ENCODE measurements around the gene LMNA.

Gene LMNA

GRCh38 chr1:156103521-156103947 is 11.0 kb upstream of the LMNA start:
- TF ChIP-seq POLR2AphosphoS5 (IDR thresholded peaks at IDR 0.05; ENCODE audit: low read depth) (no peak), SPI1 (IDR thresholded peaks at IDR 0.05; ENCODE audit: borderline replicate concordance, low read depth) (no peak), CTCF (IDR thresholded peaks at IDR 0.05; ENCODE audit: insufficient read depth, low read length) (no peak)

GRCh38 chr1:156104065-156104810 is 10.3 kb upstream of the LMNA start:
- TF ChIP-seq GABPA (IDR thresholded peaks at IDR 0.05; ENCODE audit: low read depth) (no peak), POLR2AphosphoS5 (IDR thresholded peaks at IDR 0.05; ENCODE audit: low read depth) (no peak), CTCF (IDR thresholded peaks at IDR 0.05; ENCODE audit: insufficient read depth, low read length) (no peak), SPI1 (IDR thresholded peaks at IDR 0.05; ENCODE audit: borderline replicate concordance, low read depth) (no peak), REST (IDR thresholded peaks at IDR 0.05; ENCODE audit: insufficient replicate concordance, low read depth) (no peak)
- Histone ChIP-seq H3K27me3 (ENCODE audit: insufficient read depth, poor library complexity, severe bottlenecking) (no peaks in the 10 kb centered on the region), H3K4me3 (replicated peaks; ENCODE audit: insufficient read depth, low read length) (no peak overlapping the region), H3K27ac (replicated peaks) (peak overlapping the region; percentile 62)
- peak in 1 of 2 experiments; percentile 48 for DNase-seq (ENCODE audit: low read depth in 1 of 2, low spot score in 1 of 2)

More at GRCh38 chr1:156103521-156103947, 11.0 kb upstream of the LMNA start:
- H3K27me3 ChIP-seq (ENCODE audit: insufficient read depth, poor library complexity, severe bottlenecking) = no peaks in the 10 kb centered on the region
- no peak for DNase-seq (ENCODE audit: low read depth in 1 of 2, low spot score in 1 of 2)
- H3K27ac ChIP-seq (replicated peaks) = peak overlapping the region; percentile 62
- no peak overlapping the region for H3K4me3 ChIP-seq (replicated peaks; ENCODE audit: insufficient read depth, low read length)

GRCh38 chr1:156104861-156105832 is 9.4 kb upstream of the LMNA start:
- TF ChIP-seq REST (IDR thresholded peaks at IDR 0.05; ENCODE audit: insufficient replicate concordance, low read depth) (no peak), CTCF (IDR thresholded peaks at IDR 0.05; ENCODE audit: insufficient read depth, low read length) (no peak), POLR2AphosphoS5 (IDR thresholded peaks at IDR 0.05; ENCODE audit: low read depth) (no peak)
- H3K27me3 ChIP-seq (ENCODE audit: insufficient read depth, poor library complexity, severe bottlenecking) = no peaks in the 10 kb centered on the region

More at GRCh38 chr1:156104861-156105832, 9.4 kb upstream of the LMNA start:
- DNase-seq (ENCODE audit: low read depth in 1 of 2, low spot score in 1 of 2) = no peak
- H3K4me3 ChIP-seq (replicated peaks; ENCODE audit: insufficient read depth, low read length) = no peak overlapping the region
- peak overlapping the region; percentile 62 for H3K27ac ChIP-seq (replicated peaks)
